NB4 (cell line): ENCODE measurements around the gene GSS.

Experiments used
- POLR2A ChIP-seq: IDR thresholded peaks from 2 replicates; pipeline ENCODE4 v1.6.1; 2011; ENCODE audit warnings: mild to moderate bottlenecking; ENCODE audit not compliant: insufficient read length; ENCODE audit errors: extremely low read depth
- TF ChIP-seq, protein P1 (sequence below): IDR thresholded peaks from one replicate; pipeline ENCODE4 v1.5.1; 2012; ENCODE audit warnings: low read depth, low read length

DNA sequence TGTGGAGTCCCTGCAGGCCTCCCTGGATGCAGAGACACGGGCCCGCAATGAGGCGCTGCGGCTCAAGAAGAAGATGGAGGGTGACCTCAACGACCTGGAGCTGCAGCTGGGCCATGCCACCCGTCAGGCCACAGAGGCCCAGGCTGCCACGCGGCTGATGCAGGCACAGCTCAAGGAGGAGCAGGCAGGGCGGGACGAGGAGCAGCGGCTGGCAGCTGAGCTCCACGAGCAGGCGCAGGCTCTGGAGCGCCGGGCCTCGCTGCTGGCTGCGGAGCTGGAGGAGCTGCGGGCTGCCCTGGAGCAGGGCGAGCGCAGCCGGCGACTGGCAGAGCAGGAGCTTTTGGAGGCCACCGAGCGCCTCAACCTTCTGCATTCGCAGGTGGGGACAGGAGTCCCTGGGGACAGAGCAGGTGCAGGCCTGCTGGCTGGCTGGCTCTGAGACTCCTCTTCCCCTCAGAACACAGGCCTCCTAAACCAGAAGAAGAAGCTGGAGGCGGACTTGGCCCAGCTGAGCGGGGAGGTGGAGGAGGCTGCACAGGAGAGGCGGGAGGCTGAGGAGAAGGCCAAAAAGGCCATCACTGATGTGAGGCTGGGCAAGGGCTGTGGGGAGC lies 44.8 kb upstream of the GSS start:
- TF ChIP-seq, protein P1, sequence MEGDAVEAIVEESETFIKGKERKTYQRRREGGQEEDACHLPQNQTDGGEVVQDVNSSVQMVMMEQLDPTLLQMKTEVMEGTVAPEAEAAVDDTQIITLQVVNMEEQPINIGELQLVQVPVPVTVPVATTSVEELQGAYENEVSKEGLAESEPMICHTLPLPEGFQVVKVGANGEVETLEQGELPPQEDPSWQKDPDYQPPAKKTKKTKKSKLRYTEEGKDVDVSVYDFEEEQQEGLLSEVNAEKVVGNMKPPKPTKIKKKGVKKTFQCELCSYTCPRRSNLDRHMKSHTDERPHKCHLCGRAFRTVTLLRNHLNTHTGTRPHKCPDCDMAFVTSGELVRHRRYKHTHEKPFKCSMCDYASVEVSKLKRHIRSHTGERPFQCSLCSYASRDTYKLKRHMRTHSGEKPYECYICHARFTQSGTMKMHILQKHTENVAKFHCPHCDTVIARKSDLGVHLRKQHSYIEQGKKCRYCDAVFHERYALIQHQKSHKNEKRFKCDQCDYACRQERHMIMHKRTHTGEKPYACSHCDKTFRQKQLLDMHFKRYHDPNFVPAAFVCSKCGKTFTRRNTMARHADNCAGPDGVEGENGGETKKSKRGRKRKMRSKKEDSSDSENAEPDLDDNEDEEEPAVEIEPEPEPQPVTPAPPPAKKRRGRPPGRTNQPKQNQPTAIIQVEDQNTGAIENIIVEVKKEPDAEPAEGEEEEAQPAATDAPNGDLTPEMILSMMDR = no peak
- TF ChIP-seq POLR2A = no peak
